OCI-LY7 (cell line): ENCODE measurements around the gene ARRDC2.

Experiments used
- EZH2phosphoT487 ChIP-seq: fragments of 200-600 bp; sonication (generic); IDR thresholded peaks from 2 replicates; pipeline ENCODE4 v1.6.1; 2018; ENCODE audit warnings: low read depth, borderline replicate concordance, mild to moderate bottlenecking, mixed run types, antibody characterized with exemption, low read length, moderate library complexity, mixed read lengths
- TF ChIP-seq, protein P1 (sequence below): fragments of 200-600 bp; sonication (generic); conservative IDR thresholded peaks from 2 replicates; pipeline ENCODE4 v1.5.1; 2014; ENCODE audit warnings: mild to moderate bottlenecking, antibody characterized with exemption, low read length, moderate library complexity, mixed read lengths

DNA sequence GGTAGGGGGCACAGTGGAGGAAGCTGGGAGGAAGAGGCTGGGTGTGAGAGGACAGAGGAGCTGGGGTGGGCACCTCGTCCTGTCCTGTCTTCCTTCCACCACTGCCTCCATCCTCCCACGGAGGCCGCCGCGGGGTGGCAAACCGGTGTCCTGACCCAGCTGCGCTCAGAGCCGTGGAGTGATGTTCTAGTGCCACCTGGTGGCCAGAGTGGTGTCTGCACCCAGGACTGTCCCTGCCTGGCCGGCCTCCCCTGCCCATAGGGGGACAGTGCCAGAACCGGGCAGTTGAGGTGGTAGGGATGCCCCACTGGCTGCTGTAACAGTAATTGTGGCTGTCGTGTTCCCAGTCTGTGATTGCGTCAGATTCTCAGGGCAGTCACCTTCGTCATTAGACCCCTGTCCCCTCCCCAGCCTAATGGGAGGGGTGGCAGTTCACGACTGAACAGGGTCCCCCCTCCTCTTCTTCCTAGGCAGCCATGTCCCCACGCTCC is 11.1 kb upstream of the ARRDC2 start:
- TF ChIP-seq, protein P1, sequence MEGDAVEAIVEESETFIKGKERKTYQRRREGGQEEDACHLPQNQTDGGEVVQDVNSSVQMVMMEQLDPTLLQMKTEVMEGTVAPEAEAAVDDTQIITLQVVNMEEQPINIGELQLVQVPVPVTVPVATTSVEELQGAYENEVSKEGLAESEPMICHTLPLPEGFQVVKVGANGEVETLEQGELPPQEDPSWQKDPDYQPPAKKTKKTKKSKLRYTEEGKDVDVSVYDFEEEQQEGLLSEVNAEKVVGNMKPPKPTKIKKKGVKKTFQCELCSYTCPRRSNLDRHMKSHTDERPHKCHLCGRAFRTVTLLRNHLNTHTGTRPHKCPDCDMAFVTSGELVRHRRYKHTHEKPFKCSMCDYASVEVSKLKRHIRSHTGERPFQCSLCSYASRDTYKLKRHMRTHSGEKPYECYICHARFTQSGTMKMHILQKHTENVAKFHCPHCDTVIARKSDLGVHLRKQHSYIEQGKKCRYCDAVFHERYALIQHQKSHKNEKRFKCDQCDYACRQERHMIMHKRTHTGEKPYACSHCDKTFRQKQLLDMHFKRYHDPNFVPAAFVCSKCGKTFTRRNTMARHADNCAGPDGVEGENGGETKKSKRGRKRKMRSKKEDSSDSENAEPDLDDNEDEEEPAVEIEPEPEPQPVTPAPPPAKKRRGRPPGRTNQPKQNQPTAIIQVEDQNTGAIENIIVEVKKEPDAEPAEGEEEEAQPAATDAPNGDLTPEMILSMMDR, result peak; percentile 95
- TF ChIP-seq EZH2phosphoT487, result no peak
